CD4-positive, CD25-positive, alpha-beta regulatory T cell (primary cell): ENCODE results near the gene CUTC. TPM values are rescaled to one million over a fixed set of nuclear protein-coding genes. Genes with fewer than 3 reads are reported as not detected.

ENCODE experiments used
- ATAC-seq, 2 donors: fragments of 150-1000 bp; cut with Tn5 transposase; one replicate each; pipeline ENCODE4 v1.10.0; 2021; ENCODE audit warnings: low read depth in 2 of 2, moderate number of reproducible peaks in 2 of 2, moderate library complexity in 1 of 2
- DNase-seq, 3 donors: peaks; one replicate each; pipeline versions ENCODE4 v3.0.0 to v3.0.0-alpha.2; 2012 to 2022; ENCODE audit warnings: mixed read lengths in 1 of 3
- H3K27ac ChIP-seq: one replicate; pipeline ENCODE4 v1.7.0; 2013; ENCODE audit warnings: mild to moderate bottlenecking, low read length; ENCODE audit not compliant: insufficient read depth, poor library complexity, severe bottlenecking
- H3K27me3 ChIP-seq: one replicate; pipeline ENCODE4 v1.7.0; 2013; ENCODE audit warnings: low read length; ENCODE audit not compliant: control insufficient read depth, insufficient read depth
- H3K36me3 ChIP-seq: one replicate; pipeline ENCODE4 v1.7.0; 2013; ENCODE audit warnings: mild to moderate bottlenecking, low read length, moderate library complexity; ENCODE audit not compliant: control insufficient read depth, insufficient read depth
- H3K4me1 ChIP-seq: 2 replicates; pipeline ENCODE4 v1.7.0; 2013; ENCODE audit warnings: mild to moderate bottlenecking, low read length; ENCODE audit not compliant: insufficient read depth, control insufficient read depth, poor library complexity, severe bottlenecking
- H3K4me3 ChIP-seq: one replicate; pipeline ENCODE4 v1.7.0; 2013; ENCODE audit warnings: low read depth, mild to moderate bottlenecking, low read length, moderate library complexity
- H3K9me3 ChIP-seq, 2 experiments: 1 replicate in 1 of 2; 2 replicates in 1 of 2; pipeline ENCODE4 v1.7.0; 2013; ENCODE audit warnings: low read length in 2 of 2, mild to moderate bottlenecking in 1 of 2, moderate library complexity in 1 of 2; ENCODE audit not compliant: control insufficient read depth in 2 of 2
- H3K27ac Mint-ChIP-seq, 3 donors: one replicate each; pipeline ENCODE4 v1.8.0; 2020 to 2022; ENCODE audit warnings: mild to moderate bottlenecking in 3 of 3, mixed read lengths in 3 of 3, moderate library complexity in 2 of 3
- H3K27me3 Mint-ChIP-seq: one replicate; pipeline ENCODE4 v1.8.0; 2022; ENCODE audit warnings: mild to moderate bottlenecking, mixed read lengths
- H3K36me3 Mint-ChIP-seq: one replicate; pipeline ENCODE4 v1.8.0; 2020; ENCODE audit warnings: mixed read lengths
- H3K4me1 Mint-ChIP-seq, 4 donors: one replicate each; pipeline ENCODE4 v1.8.0; 2020 to 2022; ENCODE audit warnings: mixed read lengths in 4 of 4, mild to moderate bottlenecking in 1 of 4
- H3K4me3 Mint-ChIP-seq, 4 donors: one replicate each; pipeline ENCODE4 v1.8.0; 2020 to 2022; ENCODE audit warnings: mild to moderate bottlenecking in 4 of 4, mixed read lengths in 4 of 4, moderate library complexity in 3 of 4
- H3K9me3 Mint-ChIP-seq, 7 donors: one replicate each; pipeline ENCODE4 v1.8.0; 2020 to 2022; ENCODE audit warnings: mixed read lengths in 7 of 7, mild to moderate bottlenecking in 3 of 7, moderate library complexity in 2 of 7
- polyA plus RNA-seq, 4 donors: library from polyadenylated mRNA; unstranded; fragments of 300-500 nt; fragmentation: Illumina TruSeq; gene quantifications; one replicate each; pipeline ENCODE4 v1.2.3, GENCODE V29; 2021
- total RNA-seq: library from RNA; stranded (reverse); gene quantifications from one replicate; pipeline ENCODE4 v1.2.3, GENCODE V29; 2022

CUTC gene
- total and polyA plus RNA-seq, 5 donors from 2014 or later = 21.8 to 81.0 (median 74.8) TPM

DNA sequence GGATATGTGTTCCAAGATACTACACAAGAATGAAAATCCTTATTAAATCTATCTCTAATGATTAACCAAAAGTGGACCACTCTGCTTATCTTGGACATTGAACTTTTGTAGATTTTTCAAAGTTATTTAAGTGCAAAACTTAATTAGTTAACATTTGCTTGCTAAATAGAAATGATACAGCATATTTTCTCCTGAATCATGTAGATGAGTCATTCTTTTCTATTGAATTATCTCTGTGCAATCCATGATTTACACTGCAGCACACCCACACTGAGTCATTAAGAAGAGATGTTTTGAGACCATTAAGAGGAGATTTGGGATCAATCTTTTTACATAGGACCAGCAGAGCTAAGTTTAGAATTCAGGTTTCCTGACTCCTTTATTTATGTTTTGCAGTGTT lies 43.8 kb downstream of the CUTC start:
- Mint-ChIP-seq H3K36me3 (peaks cover 13% of the 10 kb centered on the region), H3K27me3 (peaks cover 16% of the 10 kb centered on the region), H3K4me3 (no peak overlapping the region), H3K4me1 (peaks cover 0 to 9% (median 2%) of the 10 kb centered on the region in 4 donors), H3K9me3 (peaks cover 0 to 6% (median 0%) of the 10 kb centered on the region in 7 donors), H3K27ac (no peak overlapping the region)
- Histone ChIP-seq H3K27ac (no peak overlapping the region), H3K36me3 (no peaks in the 10 kb centered on the region), H3K4me3 (no peak overlapping the region), H3K27me3 (no peaks in the 10 kb centered on the region), H3K9me3 (no peaks in the 10 kb centered on the region), H3K4me1 (no peaks in the 10 kb centered on the region)
- ATAC-seq = no peak
- no peak for DNase-seq

GRCh38 chr10:99777918-99778714 lies 46.1 kb downstream of the CUTC start:
- Mint-ChIP-seq H3K4me3 (no peak overlapping the region), H3K36me3 (peaks cover 21% of the 10 kb centered on the region), H3K4me1 (peaks cover 0 to 9% (median 2%) of the 10 kb centered on the region in 4 donors), H3K9me3 (peaks cover 0 to 6% (median 0%) of the 10 kb centered on the region in 7 donors), H3K27ac (no peak overlapping the region), H3K27me3 (peaks cover 16% of the 10 kb centered on the region)
- H3K4me1 ChIP-seq = no peaks in the 10 kb centered on the region
- DNase-seq (peak in 1 of 3 donors; percentile 8), ATAC-seq (no peak)
- H3K9me3 ChIP-seq = no peaks in the 10 kb centered on the region
- no peak overlapping the region for H3K27ac ChIP-seq
- no peak overlapping the region for H3K4me3 ChIP-seq
- H3K36me3 ChIP-seq = no peaks in the 10 kb centered on the region
- no peaks in the 10 kb centered on the region for H3K27me3 ChIP-seq

GRCh38 chr10:99779335-99779734 lies 47.3 kb downstream of the CUTC start:
- Histone ChIP-seq H3K27ac (no peak overlapping the region), H3K4me3 (no peak overlapping the region), H3K4me1 (no peaks in the 10 kb centered on the region), H3K9me3 (no peaks in the 10 kb centered on the region), H3K36me3 (no peaks in the 10 kb centered on the region), H3K27me3 (no peaks in the 10 kb centered on the region)
- peaks cover 24% of the 10 kb centered on the region for H3K36me3 Mint-ChIP-seq
- ATAC-seq (no peak), DNase-seq (peak in 1 of 3 donors; percentile 74)
- H3K27ac Mint-ChIP-seq = no peak overlapping the region
- H3K4me3 Mint-ChIP-seq = no peak overlapping the region
- peaks cover 0 to 9% (median 2%) of the 10 kb centered on the region in 4 donors for H3K4me1 Mint-ChIP-seq
- H3K9me3 Mint-ChIP-seq = peaks cover 0 to 6% (median 0%) of the 10 kb centered on the region in 7 donors
- peaks cover 16% of the 10 kb centered on the region for H3K27me3 Mint-ChIP-seq

DNA sequence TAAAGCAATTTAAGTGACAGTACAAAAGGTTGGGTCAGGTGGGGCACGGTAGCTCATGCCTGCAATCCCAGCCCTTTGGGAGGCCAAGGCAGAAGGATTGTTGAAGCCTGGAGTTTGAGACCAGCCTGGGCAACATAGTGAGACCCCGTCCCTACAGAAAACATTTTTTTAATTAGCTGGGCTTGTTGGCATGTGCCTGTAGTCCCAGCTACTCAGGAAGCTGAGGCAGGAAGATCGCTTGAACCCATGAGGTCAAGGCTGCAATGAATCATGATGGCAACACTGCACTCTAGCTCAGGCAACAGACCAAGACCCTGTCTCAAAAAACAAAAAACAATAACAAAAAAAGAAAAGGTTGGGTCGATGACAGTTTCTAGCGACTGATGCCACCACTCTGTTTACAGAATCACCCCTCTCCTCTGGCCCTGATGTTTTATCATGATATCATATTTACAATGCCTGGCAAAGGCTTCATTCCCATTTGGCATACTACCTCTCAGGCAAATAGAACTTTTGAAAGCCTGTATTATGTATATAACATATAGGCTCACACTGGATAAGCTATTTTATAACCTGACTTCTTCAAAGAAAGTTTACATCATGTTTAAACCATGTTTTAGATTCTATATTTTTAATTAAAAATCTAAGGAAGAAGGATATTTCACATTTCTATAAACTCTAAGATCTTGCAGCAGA lies 49.8 kb downstream of the CUTC start:
- H3K36me3 Mint-ChIP-seq = peaks cover 32% of the 10 kb centered on the region
- Histone ChIP-seq H3K9me3 (no peaks in the 10 kb centered on the region), H3K4me1 (no peaks in the 10 kb centered on the region), H3K27me3 (no peaks in the 10 kb centered on the region), H3K27ac (no peak overlapping the region), H3K4me3 (no peak overlapping the region), H3K36me3 (no peaks in the 10 kb centered on the region)
- peaks cover 16% of the 10 kb centered on the region for H3K27me3 Mint-ChIP-seq
- H3K4me3 Mint-ChIP-seq = no peak overlapping the region
- no peak overlapping the region for H3K27ac Mint-ChIP-seq
- peaks cover 0 to 9% (median 2%) of the 10 kb centered on the region in 4 donors for H3K4me1 Mint-ChIP-seq
- ATAC-seq = no peak
- H3K9me3 Mint-ChIP-seq = peaks cover 0 to 6% (median 0%) of the 10 kb centered on the region in 7 donors
- no peak for DNase-seq

DNA sequence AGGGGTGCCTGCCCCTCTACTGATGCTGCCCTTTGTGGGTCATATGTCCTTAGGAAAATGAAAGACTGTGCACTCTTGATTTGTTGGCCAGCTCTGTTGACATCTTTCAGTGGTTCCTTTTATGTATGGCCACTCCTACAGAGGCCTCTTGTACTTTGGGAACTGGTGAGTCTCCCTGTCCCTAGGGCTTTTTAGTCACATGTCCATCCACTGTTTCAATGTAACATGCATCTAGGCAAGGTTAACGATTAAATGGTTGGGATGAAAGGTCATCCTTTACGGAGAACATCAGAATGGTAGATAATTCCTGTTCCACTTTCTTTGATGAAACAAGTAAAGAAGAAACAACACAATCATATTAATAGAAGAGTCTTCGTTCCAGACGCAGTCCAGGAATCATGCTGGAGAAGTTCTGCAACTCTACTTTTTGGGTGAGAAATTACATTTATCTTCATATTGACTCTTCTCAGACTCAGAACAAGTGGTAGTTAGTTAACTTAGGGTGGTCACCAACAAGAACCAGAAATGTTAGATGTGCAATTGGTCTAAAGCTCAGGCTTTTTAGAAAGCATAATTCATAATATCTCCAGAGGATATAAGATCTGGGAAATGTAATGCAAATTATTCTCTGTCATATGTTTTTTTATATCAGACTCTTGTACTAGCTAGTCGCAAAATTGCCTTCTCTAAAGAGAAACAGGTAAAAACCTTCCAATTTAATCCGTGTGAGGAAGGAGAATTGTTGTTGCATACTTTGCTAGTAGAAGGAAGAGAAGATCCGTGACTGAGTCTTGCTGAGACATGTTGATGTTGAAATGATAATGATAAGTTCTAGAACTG lies 50.6 kb downstream of the CUTC start, which contains the start of gene ABCC2:
Gene ABCC2, plus strand, starts transcription at position 194 of the 840 bp plus-strand sequence. Its CDS starts 205 bp downstream, at position 399.
- H3K27ac Mint-ChIP-seq = no peak within 1 kb of the TSS
- Histone ChIP-seq H3K27ac (no peak within 1 kb of the TSS), H3K36me3 (no peaks in the 10 kb centered on the region), H3K4me1 (no peaks in the 10 kb centered on the region), H3K9me3 (no peaks in the 10 kb centered on the region), H3K27me3 (no peaks in the 10 kb centered on the region), H3K4me3 (no peak within 1 kb of the TSS)
- ATAC-seq (no peak), DNase-seq (no peak)
- H3K9me3 Mint-ChIP-seq = peaks cover 0 to 6% (median 0%) of the 10 kb centered on the region in 7 donors
- peaks cover 0 to 9% (median 2%) of the 10 kb centered on the region in 4 donors for H3K4me1 Mint-ChIP-seq
- H3K27me3 Mint-ChIP-seq = peaks cover 15% of the 10 kb centered on the region
- no peak within 1 kb of the TSS for H3K4me3 Mint-ChIP-seq
- peaks cover 32% of the 10 kb centered on the region for H3K36me3 Mint-ChIP-seq

DNA sequence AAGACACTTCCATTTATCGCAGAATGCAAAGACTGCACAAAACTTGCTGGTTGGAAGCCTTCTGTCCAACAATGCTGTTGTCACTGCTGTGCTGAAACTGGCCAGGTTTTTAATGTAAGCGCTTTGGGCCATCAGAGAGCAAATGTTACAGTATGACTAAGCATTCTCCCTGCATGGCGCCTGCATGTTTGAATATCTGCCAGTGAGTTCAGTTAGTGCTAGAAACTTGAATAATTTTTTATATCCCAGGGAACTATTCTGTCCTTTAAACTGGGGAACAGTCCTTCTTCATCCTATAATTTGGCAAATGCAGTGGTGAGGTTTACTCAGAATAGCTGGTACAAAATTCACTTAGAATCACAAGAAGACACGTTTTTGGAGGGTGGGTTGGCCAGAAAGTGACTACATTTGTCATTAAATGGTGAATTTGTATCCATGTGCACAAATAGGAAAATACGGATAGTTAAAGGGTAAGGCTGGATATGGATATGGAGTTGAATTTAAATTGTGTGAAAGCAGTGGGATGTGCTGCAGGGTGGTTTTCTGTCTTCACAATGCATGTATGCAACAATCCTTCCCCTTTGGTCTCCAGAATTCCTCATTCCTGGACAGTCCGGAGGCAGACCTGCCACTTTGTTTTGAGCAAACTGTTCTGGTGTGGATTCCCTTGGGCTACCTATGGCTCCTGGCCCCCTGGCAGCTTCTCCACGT lies 52.1 kb downstream of the CUTC start:
- no peaks in the 10 kb centered on the region for H3K36me3 ChIP-seq
- H3K4me1 ChIP-seq = no peaks in the 10 kb centered on the region
- no peaks in the 10 kb centered on the region for H3K27me3 ChIP-seq
- ATAC-seq (no peak), DNase-seq (no peak)
- H3K9me3 ChIP-seq = no peaks in the 10 kb centered on the region
- Mint-ChIP-seq H3K4me1 (peaks cover 0 to 8% (median 2%) of the 10 kb centered on the region in 4 donors), H3K36me3 (peaks cover 24% of the 10 kb centered on the region), H3K27me3 (peaks cover 8% of the 10 kb centered on the region), H3K4me3 (no peak overlapping the region), H3K27ac (no peak overlapping the region), H3K9me3 (peaks cover 0 to 2% (median 0%) of the 10 kb centered on the region in 7 donors)
- no peak overlapping the region for H3K4me3 ChIP-seq
- H3K27ac ChIP-seq = no peak overlapping the region
